IPS DF 19.7 (cell line): Measurements from ENCODE around the gene UBE3C.
"Not testable (repeated sequence)": the region's sequence is repeated elsewhere in the genome, so short reads cannot be mapped to it uniquely, and the experiment has no call there.

Experiments
- DNase-seq: peaks from one replicate; pipeline ENCODE4 v3.0.0-alpha.2; 2013; ENCODE audit warnings: low read depth, low spot score

Gene UBE3C

GRCh38 chr7:157271315-157271990 is 132.7 kb downstream of the UBE3C start:
- no peak for DNase-seq

- DNase-seq = no peak
Observed at GRCh38 chr7:157271991-157272324, 133.2 kb downstream of the UBE3C start.

GRCh38 chr7:157272351-157273207 is 133.9 kb downstream of the UBE3C start:
- DNase-seq = no peak

DNA sequence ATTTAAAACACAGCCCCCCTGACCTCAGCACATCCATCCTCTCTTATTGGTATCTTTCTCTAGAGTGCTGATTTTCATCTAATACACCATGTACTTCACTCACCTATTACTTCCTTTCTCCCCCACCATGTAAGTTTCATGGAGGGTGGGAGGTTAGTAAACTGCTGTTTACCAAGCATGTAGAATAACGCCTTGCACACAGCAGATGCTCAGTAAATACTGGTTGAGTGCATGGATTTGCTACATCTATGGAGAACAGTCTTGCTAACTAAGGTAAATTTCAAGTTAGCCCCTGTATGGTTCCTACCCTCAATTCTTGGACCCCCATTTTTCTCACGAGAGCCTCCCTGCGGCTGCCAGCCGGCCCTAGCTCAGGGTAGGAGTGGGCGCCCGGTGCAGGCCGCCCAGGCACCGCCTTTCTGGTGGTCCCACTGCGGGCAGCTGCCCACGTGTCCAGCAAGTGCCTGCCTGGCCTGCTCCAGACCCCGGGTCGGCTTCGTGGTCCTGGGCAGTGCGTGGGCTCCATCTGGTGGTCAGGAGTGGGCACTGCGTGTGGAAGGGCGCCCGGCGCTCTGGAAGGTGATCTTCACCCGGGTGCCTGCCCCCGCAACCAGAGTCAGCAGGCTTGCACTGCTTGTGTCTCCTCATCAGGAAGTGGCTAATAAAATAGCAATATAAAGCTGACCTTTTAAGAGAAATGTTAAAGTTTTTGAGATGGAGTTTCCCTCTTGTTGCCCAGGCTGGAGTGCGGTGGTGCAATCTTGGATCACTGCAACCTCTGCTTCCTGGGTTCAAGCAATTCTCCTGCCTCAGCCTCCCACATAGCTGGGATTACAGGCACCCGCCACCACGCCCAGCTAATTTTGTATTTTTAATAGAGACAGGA is 134.7 kb downstream of the UBE3C start:
- no peak for DNase-seq

GRCh38 chr7:157274094-157274634 is 135.4 kb downstream of the UBE3C start:
- not testable (repeated sequence) for DNase-seq

DNA sequence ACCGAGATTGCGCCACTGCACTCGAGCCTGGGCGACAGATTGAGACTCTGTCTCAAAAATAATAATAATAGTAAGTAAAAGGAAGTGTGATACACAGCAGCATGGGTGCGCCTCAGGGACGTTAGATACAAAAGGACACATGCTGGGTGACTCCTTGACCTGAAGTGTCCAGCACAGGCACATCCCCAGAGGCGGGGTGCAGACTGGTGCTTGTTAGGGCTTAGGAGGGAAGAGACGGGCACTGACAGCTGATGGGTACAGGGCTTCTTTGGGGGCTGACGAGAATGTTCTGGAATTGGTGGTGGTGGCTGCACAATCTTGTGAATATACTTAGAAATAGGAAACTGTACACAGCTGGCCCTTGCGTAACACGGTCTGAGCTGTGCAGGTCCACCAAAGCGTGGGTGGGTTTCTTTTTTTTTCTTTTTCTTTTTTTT is 136.3 kb downstream of the UBE3C start:
- DNase-seq = no peak

DNA sequence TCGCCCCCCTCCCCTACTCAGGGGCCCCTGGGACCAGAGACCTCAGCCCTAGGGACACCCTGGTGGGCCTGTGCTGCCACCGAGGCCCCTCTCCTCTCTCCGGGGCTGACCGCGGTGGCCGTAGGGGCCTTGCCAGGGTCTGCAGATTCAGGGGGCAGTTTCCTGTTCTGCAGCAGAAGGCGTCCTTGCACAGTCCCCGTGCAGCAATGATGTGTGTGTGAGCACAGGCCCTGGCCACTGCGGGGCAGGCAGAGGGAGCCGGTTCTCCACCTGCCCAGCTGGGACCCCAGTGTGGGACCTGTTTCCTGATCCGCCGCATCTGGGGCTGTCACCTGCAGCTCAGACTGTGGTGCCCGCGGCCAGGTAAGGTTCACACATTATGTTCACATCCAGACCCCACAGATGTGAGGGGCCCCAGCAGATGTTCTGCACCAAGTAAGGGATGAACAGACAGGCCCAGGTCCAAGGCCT is 137.4 kb downstream of the UBE3C start:
- no peak for DNase-seq

- DNase-seq = no peak
Observed at GRCh38 chr7:157276731-157277562, 138.2 kb downstream of the UBE3C start.

DNA sequence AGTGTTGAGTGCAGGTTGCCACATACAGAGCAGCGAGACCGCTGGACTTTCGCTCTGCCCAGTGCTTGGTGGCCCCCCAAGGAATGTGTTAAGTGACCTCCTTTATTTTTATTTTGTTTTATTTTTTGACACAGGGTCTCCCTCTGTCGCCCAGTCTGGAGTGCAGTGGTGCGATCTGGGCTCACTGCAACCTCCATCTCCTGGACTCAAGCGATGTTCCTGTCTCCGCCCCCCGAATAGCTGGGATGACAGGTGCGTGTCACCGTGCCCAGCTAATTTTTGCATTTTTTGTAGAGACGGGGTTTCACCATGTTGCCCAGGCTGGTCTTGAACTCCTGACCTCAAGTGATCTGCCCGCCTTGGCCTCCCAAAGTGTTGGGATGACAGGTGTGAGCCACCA is 138.8 kb downstream of the UBE3C start:
- DNase-seq = not testable (repeated sequence)

DNA sequence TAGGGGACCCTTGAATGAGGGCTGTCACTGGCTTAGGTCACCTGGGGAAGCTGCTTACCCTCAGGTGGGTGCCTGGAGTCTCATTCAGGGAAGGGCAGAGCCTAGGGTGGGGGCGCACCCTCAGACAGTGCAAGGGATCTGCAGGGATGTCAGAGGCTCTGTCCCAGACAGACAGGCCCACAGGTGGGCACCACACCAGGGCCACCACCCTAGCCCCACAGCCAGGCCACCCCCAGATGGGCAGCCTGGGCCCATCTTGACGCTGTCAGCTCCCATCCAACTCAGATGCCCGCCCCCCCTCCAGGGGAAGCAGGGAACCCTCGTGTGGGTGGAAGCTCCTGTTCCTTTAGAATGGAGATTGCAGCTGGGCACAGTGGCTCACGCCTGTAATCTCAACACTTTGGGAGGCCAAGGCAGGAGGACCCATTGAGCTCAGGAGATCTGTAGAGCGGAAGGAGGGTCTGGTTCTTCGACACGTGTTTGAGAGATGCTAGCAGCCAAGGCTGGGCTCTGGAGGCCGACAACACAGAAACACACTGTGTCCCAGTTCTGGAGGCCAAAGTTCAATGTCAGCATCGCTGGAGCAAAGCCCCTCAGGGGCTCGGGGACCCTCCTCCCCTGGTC is 139.6 kb downstream of the UBE3C start:
- DNase-seq = no peak

- no peak for DNase-seq
Observed at GRCh38 chr7:157278791-157279724, 140.3 kb downstream of the UBE3C start.

GRCh38 chr7:157279741-157280215 is 141.1 kb downstream of the UBE3C start:
- DNase-seq = no peak

DNA sequence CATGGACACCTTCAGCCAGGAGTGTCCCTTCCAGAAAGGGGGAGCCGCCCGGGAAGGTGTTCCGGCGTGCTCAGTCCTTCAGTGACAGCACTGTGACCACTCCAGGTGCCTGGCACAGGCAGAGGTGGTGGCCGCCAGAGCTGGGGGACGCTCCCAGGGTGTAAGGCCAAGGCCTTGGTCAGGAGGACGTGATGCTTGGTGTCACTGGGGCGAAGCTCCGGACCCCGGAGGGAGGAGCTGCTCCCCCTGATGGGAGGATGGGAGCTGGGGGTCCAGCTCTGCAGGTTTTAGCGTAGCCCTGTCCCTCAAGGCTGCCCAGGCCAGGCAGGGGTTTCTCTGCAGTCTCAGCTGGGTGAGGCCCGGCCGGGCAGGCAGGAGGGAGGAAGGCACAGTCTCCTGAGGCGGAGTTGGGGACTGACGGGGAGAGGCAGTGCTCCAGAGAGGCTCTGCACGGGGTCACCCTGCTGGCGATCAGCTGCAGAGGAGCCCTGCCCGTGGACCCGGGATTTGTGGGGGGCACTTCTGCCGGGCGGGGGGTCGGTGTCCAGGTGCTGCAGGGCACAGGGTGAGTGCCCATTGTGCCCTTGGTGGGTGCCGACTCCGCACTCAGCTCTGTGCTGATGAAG is 141.6 kb downstream of the UBE3C start:
- DNase-seq = no peak

GRCh38 chr7:157281221-157281998 is 142.7 kb downstream of the UBE3C start:
- no peak for DNase-seq

DNA sequence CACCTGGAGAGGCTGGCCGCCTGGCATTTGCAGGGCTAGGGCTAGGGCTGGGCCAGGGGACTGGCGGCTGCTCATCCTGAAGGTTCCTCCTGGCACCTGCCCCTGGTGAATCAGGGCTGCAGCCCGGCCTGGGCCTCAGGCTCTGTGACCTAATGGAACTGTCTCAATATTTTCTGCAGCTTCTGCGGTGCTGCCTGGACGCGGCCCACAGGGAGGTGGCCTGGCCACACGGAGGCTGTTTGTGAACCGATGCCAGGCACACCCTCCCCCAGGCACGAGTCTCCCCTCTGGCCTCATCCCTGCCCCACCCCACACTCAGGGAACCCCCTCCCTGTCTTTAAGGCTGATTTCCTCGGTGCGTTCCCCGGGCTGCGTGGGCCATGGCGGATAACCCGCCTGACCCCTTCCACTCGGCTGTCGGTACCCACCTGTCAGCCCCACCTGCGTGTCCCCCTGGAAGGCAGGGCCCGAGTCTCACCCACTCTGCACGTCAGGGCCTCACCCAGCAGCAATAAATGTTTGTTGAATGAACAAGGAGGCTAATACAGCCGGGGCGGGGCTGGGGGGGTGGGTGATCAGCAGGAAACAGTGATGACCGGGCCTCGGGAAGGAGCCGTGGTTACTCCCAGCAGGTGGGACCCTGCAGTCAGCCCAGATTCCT is 143.5 kb downstream of the UBE3C start:
- no peak for DNase-seq

DNA sequence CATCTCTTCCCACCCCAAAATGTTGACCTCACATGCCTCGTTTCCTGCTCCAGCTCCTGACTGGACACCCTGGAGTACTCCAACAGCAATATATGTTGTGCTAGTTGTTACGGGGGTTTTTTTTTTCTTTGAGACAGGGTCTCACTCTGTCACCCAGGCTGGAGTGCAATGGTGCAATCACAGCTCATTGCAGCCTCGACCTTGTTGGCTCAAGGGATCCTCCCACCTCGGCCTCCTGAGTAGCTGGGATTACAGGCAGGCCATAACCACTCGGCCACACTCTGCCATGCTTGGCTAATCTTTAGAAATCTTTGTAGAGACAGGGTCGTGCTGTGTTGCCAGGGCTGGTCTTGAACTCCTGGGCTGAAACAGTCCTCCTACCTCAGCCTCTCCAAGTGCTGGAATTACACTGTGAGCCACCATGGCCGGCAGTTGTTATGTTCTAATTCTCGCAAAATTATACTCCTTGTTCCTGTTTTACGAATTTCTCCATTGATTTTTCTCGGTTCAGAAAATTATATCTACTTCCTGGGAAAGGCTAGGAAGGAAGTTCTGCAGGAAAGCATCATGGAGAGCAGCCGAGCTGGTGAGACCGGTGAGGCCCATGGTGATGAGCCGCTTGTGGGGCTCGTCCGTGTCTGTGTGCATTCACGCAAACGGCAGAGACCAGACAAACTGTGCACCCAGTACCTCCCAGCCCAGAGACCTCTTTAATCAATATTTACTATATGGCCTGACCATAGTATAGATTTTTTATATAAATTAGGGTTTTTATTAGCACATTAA is 145.7 kb downstream of the UBE3C start:
- DNase-seq = no peak
